Measurements from ENCODE around the gene FITM1.

The FITM1 gene

GRCh38 chr14:24130380-24130716 lies at the start of gene FITM1:
Gene FITM1 (plus strand): TSS chr14:24130659. CDS start chr14:24131564, 905 bp downstream.
- no peak for DNase-seq (ENCODE audit: low spot score)

GRCh38 chr14:24080888-24081738 lies 49.3 kb upstream of the FITM1 start:
- DNase-seq (ENCODE audit: low spot score): peak; percentile 40

GRCh38 chr14:24081739-24082211 lies 48.7 kb upstream of the FITM1 start:
- DNase-seq (ENCODE audit: low spot score): no peak

GRCh38 chr14:24082411-24083080 lies 47.9 kb upstream of the FITM1 start:
- DNase-seq (ENCODE audit: low spot score): no peak

GRCh38 chr14:24083462-24083861 lies 47.0 kb upstream of the FITM1 start:
- DNase-seq (ENCODE audit: low spot score): no peak

- no peak for DNase-seq (ENCODE audit: low spot score)
Measured at GRCh38 chr14:24084440-24084839, 46.0 kb upstream of the FITM1 start.

- no peak for DNase-seq (ENCODE audit: low spot score)
Measured at GRCh38 chr14:24085215-24085614, 45.2 kb upstream of the FITM1 start.

GRCh38 chr14:24086193-24086955 lies 44.1 kb upstream of the FITM1 start:
- no peak for DNase-seq (ENCODE audit: low spot score)

- no peak for DNase-seq (ENCODE audit: low spot score)
Measured at GRCh38 chr14:24087004-24087403, 43.5 kb upstream of the FITM1 start.

- no peak for DNase-seq (ENCODE audit: low spot score)
Measured at GRCh38 chr14:24088095-24088494, 42.4 kb upstream of the FITM1 start.

GRCh38 chr14:24089890-24090289 lies 40.6 kb upstream of the FITM1 start:
- DNase-seq (ENCODE audit: low spot score): no peak

- DNase-seq (ENCODE audit: low spot score): no peak
Measured at GRCh38 chr14:24092110-24092504, 38.4 kb upstream of the FITM1 start.

- no peak for DNase-seq (ENCODE audit: low spot score)
Measured at GRCh38 chr14:24092505-24093206, 37.8 kb upstream of the FITM1 start.

- DNase-seq (ENCODE audit: low spot score): no peak
Measured at GRCh38 chr14:24093207-24093900, 37.1 kb upstream of the FITM1 start.

- peak; percentile 78 for DNase-seq (ENCODE audit: low spot score)
Measured at GRCh38 chr14:24093901-24094840, 36.3 kb upstream of the FITM1 start, which contains the start of gene PCK2. Gene PCK2 (plus strand): TSS chr14:24094311. CDS start chr14:24094406, 95 bp downstream.

- no peak for DNase-seq (ENCODE audit: low spot score)
Measured at GRCh38 chr14:24094841-24095270, 35.6 kb upstream of the FITM1 start.

- peak; percentile 56 for DNase-seq (ENCODE audit: low spot score)
Measured at GRCh38 chr14:24095271-24096068, 35.0 kb upstream of the FITM1 start.

GRCh38 chr14:24096545-24097181 lies 33.8 kb upstream of the FITM1 start:
- DNase-seq (ENCODE audit: low spot score): no peak
